Neural cell (in vitro differentiated cells): Measurements from ENCODE around the gene DSCAML1. TPM values are rescaled to one million over a fixed set of nuclear protein-coding genes. Genes with fewer than 3 reads are reported as not detected.

Experiments
- H2AFZ ChIP-seq: fragments of 200-600, 300-800 bp; sonication (generic), shearing (Covaris generic); 2 replicates; pipeline ENCODE4 v1.6.0; 2014; ENCODE audit warnings: low read depth, mild to moderate bottlenecking, antibody characterized with exemption, low read length, moderate library complexity
- H3F3A ChIP-seq: fragments of 200-600 bp; shearing (Covaris generic); 2 replicates; pipeline ENCODE4 v1.6.1; 2016; ENCODE audit warnings: mild to moderate bottlenecking, moderate library complexity, mixed read lengths, antibody characterized with exemption, low read length; ENCODE audit not compliant: insufficient read depth, poor library complexity, severe bottlenecking
- H3K27ac ChIP-seq: fragments of 200-600, 300-800 bp; sonication (generic), shearing (Covaris generic); 2 replicates; pipeline ENCODE4 v1.5.1; 2014; ENCODE audit warnings: mild to moderate bottlenecking, low read length, moderate library complexity
- H3K27me3 ChIP-seq: fragments of 300-800, 200-600 bp; sonication (generic), shearing (Covaris generic); 2 replicates; pipeline ENCODE4 v1.6.0; 2014; ENCODE audit warnings: mild to moderate bottlenecking, low read depth, low read length, moderate library complexity; ENCODE audit not compliant: insufficient read depth
- H3K36me3 ChIP-seq: fragments of 300-800, 200-600 bp; sonication (generic), shearing (Covaris generic); 2 replicates; pipeline ENCODE4 v1.5.1; 2014; ENCODE audit warnings: mild to moderate bottlenecking, antibody characterized with exemption, low read length, moderate library complexity; ENCODE audit not compliant: insufficient read depth
- H3K4me2 ChIP-seq: fragments of 300-800, 200-600 bp; sonication (generic), shearing (Covaris generic); 2 replicates; pipeline ENCODE4 v1.6.0; 2014; ENCODE audit warnings: mild to moderate bottlenecking, low read length
- H3K4me3 ChIP-seq: fragments of 300-800, 200-600 bp; sonication (generic), shearing (Covaris generic); 2 replicates; pipeline ENCODE4 v1.5.1; 2014; ENCODE audit warnings: mild to moderate bottlenecking, low read length, moderate library complexity
- H3K79me2 ChIP-seq: fragments of 200-600 bp; shearing (Covaris generic); replicated peaks from 2 replicates; pipeline ENCODE4 v1.6.0; 2014; ENCODE audit warnings: mild to moderate bottlenecking, low read length, moderate library complexity; ENCODE audit not compliant: insufficient read depth
- H3K9ac ChIP-seq: fragments of 300-800, 200-600 bp; sonication (generic), shearing (Covaris generic); 2 replicates; pipeline ENCODE4 v1.6.1; 2016; ENCODE audit warnings: mild to moderate bottlenecking, low read length, mixed read lengths
- H3K9me2 ChIP-seq: fragments of 200-600 bp; shearing (Covaris generic); 2 replicates; pipeline ENCODE4 v1.6.1; 2016; ENCODE audit warnings: mild to moderate bottlenecking, low read length, mixed read lengths; ENCODE audit not compliant: insufficient read depth
- H3K9me3 ChIP-seq: fragments of 200-600, 300-800 bp; sonication (generic), shearing (Covaris generic); 2 replicates; pipeline ENCODE4 v1.6.1; 2016; ENCODE audit warnings: mild to moderate bottlenecking, mixed run types, low read length, moderate library complexity, mixed read lengths
- H4K20me1 ChIP-seq: fragments of 200-600 bp; shearing (Covaris generic); 2 replicates; pipeline ENCODE4 v1.6.1; 2016; ENCODE audit warnings: mild to moderate bottlenecking, mixed run types; ENCODE audit not compliant: insufficient read depth
- CTCF ChIP-seq: fragments of 450-650 bp; IDR thresholded peaks from 2 replicates; pipeline ENCODE4 v1.5.1; 2014; ENCODE audit warnings: antibody characterized with exemption, mild to moderate bottlenecking, moderate library complexity; ENCODE audit not compliant: poor library complexity, severe bottlenecking
- EP300 ChIP-seq: fragments of 450-650 bp; conservative IDR thresholded peaks from 2 replicates; pipeline ENCODE4 v1.6.1; 2014; ENCODE audit warnings: antibody characterized with exemption, mild to moderate bottlenecking, moderate library complexity; ENCODE audit not compliant: poor library complexity, severe bottlenecking
- EZH2 ChIP-seq: fragments of 200-600, 300-800 bp; shearing (Covaris generic), sonication (generic); IDR thresholded peaks from 2 replicates; pipeline ENCODE4 v1.6.1; 2014; ENCODE audit warnings: antibody characterized with exemption, low read length, borderline replicate concordance, mild to moderate bottlenecking; ENCODE audit not compliant: insufficient read depth, poor library complexity, severe bottlenecking
- MXI1 ChIP-seq: fragments of 450-650 bp; conservative IDR thresholded peaks from 2 replicates; pipeline ENCODE4 v1.6.1; 2014; ENCODE audit warnings: antibody characterized with exemption, mild to moderate bottlenecking; ENCODE audit not compliant: poor library complexity, severe bottlenecking
- POLR2AphosphoS5 ChIP-seq: IDR thresholded peaks from 2 replicates; pipeline ENCODE4 v1.6.1; 2012
- RAD21 ChIP-seq: fragments of 450-650 bp; conservative IDR thresholded peaks from 2 replicates; pipeline ENCODE4 v1.6.1; 2014; ENCODE audit warnings: antibody characterized with exemption, mild to moderate bottlenecking, moderate library complexity
- REST ChIP-seq: IDR thresholded peaks from 2 replicates; pipeline ENCODE4 v1.6.1; 2012; ENCODE audit warnings: borderline replicate concordance
- SMC3 ChIP-seq: fragments of 450-650 bp; conservative IDR thresholded peaks from 2 replicates; pipeline ENCODE4 v1.6.1; 2014; ENCODE audit warnings: antibody characterized with exemption, mild to moderate bottlenecking, moderate library complexity; ENCODE audit not compliant: poor library complexity
- TAF1 ChIP-seq: IDR thresholded peaks from 2 replicates; pipeline ENCODE4 v1.6.1; 2012; ENCODE audit warnings: low read depth
- polyA plus RNA-seq: library from polyadenylated mRNA; depleted of rRNA; stranded (reverse); fragments of >200 nt; gene quantifications from 2 replicates; pipeline ENCODE4 v1.2.3, GENCODE V29; 2014

Gene DSCAML1
- polyA plus RNA-seq, 1 donor from 2014 or later: 1.3 TPM

GRCh38 chr11:117790279-117790678, 6.7 kb downstream of the DSCAML1 start:
- H2AFZ ChIP-seq: no peak overlapping the region
- no peaks in the 10 kb centered on the region for H3K9me3 ChIP-seq
- H3K4me2 ChIP-seq: no peak overlapping the region
- no peaks in the 10 kb centered on the region for H3F3A ChIP-seq
- no peaks in the 10 kb centered on the region for H3K9me2 ChIP-seq
- H3K79me2 ChIP-seq: no peaks in the 10 kb centered on the region
- H3K27me3 ChIP-seq: peaks cover 21% of the 10 kb centered on the region
- TF ChIP-seq TAF1 (no peak), RAD21 (no peak), REST (no peak), EZH2 (no peak), CTCF (no peak), MXI1 (no peak), SMC3 (no peak), EP300 (no peak), POLR2AphosphoS5 (no peak)
- H4K20me1 ChIP-seq: no peaks in the 10 kb centered on the region
- no peaks in the 10 kb centered on the region for H3K36me3 ChIP-seq
- H3K4me3 ChIP-seq: no peak overlapping the region
- H3K9ac ChIP-seq: no peak overlapping the region
- H3K27ac ChIP-seq: no peak overlapping the region

- no peaks in the 10 kb centered on the region for H3F3A ChIP-seq
- no peak overlapping the region for H3K9ac ChIP-seq
- no peak overlapping the region for H3K4me3 ChIP-seq
- no peaks in the 10 kb centered on the region for H3K9me3 ChIP-seq
- no peaks in the 10 kb centered on the region for H4K20me1 ChIP-seq
- H3K36me3 ChIP-seq: no peaks in the 10 kb centered on the region
- H3K27me3 ChIP-seq: peaks cover 11% of the 10 kb centered on the region
- H2AFZ ChIP-seq: no peak overlapping the region
- H3K9me2 ChIP-seq: no peaks in the 10 kb centered on the region
- H3K27ac ChIP-seq: no peak overlapping the region
- no peak for TF ChIP-seq MXI1
- no peak for TF ChIP-seq SMC3
- no peak for TF ChIP-seq REST
- TF ChIP-seq EZH2: no peak
- no peak for TF ChIP-seq CTCF
- H3K4me2 ChIP-seq: no peak overlapping the region
- no peaks in the 10 kb centered on the region for H3K79me2 ChIP-seq
Observed at GRCh38 chr11:117789241-117789640, 7.8 kb downstream of the DSCAML1 start.
